PC-3 (cell line): ENCODE measurements around the gene ZNF622. TPM values are rescaled to one million over a fixed set of nuclear protein-coding genes. Genes with fewer than 3 reads are reported as not detected.

Source experiments
- ATAC-seq: fragments of 200-7000 bp; cut with Tn5 transposase; 2 replicates; pipeline ENCODE4 v1.9.1; 2020; ENCODE audit warnings: mild to moderate bottlenecking, moderate library complexity
- BruUV-seq: library from RNA; stranded (reverse); fragments of 400-500 nt; replicated peaks from 2 replicates; lab custom pipeline; 2021; lab: Mats Ljungman, UMichigan
- CTCF ChIA-PET: fragments of 300-600 bp; sonication (Branson Sonifier 250); formaldehyde crosslinking; loops from one replicate; lab custom pipeline; 2022; ENCODE audit warnings: antibody characterized with exemption; lab: Charles Lee
- POLR2A ChIA-PET: fragments of 300-600 bp; sonication (Branson Sonifier 250); formaldehyde crosslinking; loops from one replicate; lab custom pipeline; 2022; ENCODE audit warnings: antibody characterized with exemption; ENCODE audit not compliant: unreplicated experiment; lab: Charles Lee
- DNase-seq: peaks from one replicate; pipeline ENCODE4 v3.0.0-alpha.2; 2015
- H2AFZ ChIP-seq: fragments of 300-600 bp; sonication (generic); 2 replicates; pipeline ENCODE4 v1.6.0; 2016; ENCODE audit warnings: antibody characterized with exemption, low read length
- H3F3A ChIP-seq: fragments of 300-600 bp; sonication (generic); one replicate; pipeline ENCODE4 v1.6.0; 2017; ENCODE audit warnings: antibody characterized with exemption, low read length, control low read depth, mild to moderate bottlenecking; ENCODE audit not compliant: unreplicated experiment
- H3K27ac ChIP-seq: fragments of 300-600 bp; sonication (generic); 2 replicates; pipeline ENCODE4 v1.5.1; 2016; ENCODE audit warnings: mild to moderate bottlenecking, low read length
- H3K27me3 ChIP-seq: fragments of 300-600 bp; sonication (generic); 2 replicates; pipeline ENCODE4 v1.6.1; 2016; ENCODE audit warnings: low read length, mixed read lengths
- H3K36me3 ChIP-seq: fragments of 300-600 bp; sonication (generic); 2 replicates; pipeline ENCODE4 v1.6.1; 2016; ENCODE audit warnings: low read depth, mixed run types, low read length, mixed read lengths
- H3K4me1 ChIP-seq: fragments of 300-600 bp; sonication (generic); 2 replicates; pipeline ENCODE4 v1.5.1; 2016; ENCODE audit warnings: low read length; ENCODE audit not compliant: insufficient read depth
- H3K4me2 ChIP-seq: fragments of 300-600 bp; sonication (generic); 2 replicates; pipeline ENCODE4 v1.6.0; 2016; ENCODE audit warnings: low read length
- H3K4me3 ChIP-seq: fragments of 300-600 bp; sonication (generic); 2 replicates; pipeline ENCODE4 v1.5.1; 2016; ENCODE audit warnings: mild to moderate bottlenecking, low read length, mixed read lengths
- H3K79me2 ChIP-seq: fragments of 300-600 bp; sonication (generic); 2 replicates; pipeline ENCODE4 v1.6.1; 2017; ENCODE audit warnings: low read length, mixed read lengths
- H3K9ac ChIP-seq: fragments of 300-600 bp; sonication (generic); 2 replicates; pipeline ENCODE4 v1.6.0; 2016; ENCODE audit warnings: mild to moderate bottlenecking, low read length
- H3K9me2 ChIP-seq: fragments of 300-600 bp; sonication (generic); replicated peaks from 2 replicates; pipeline ENCODE4 v1.6.1; 2016; ENCODE audit warnings: mixed run types, low read length, mixed read lengths
- H3K9me3 ChIP-seq: fragments of 300-600 bp; sonication (generic); 2 replicates; pipeline ENCODE4 v1.6.1; 2016; ENCODE audit warnings: low read length, mixed read lengths
- H4K20me1 ChIP-seq: fragments of 300-600 bp; sonication (generic); 2 replicates; pipeline ENCODE4 v1.6.1; 2016; ENCODE audit warnings: low read length, mixed read lengths
- EZH2 ChIP-seq: fragments of 300-600 bp; sonication (generic); IDR thresholded peaks from one replicate; pipeline ENCODE4 v1.6.1; 2017; ENCODE audit warnings: antibody characterized with exemption, mild to moderate bottlenecking, low read length; ENCODE audit not compliant: unreplicated experiment
- EZH2phosphoT487 ChIP-seq: fragments of 300-600 bp; sonication (generic); IDR thresholded peaks from 2 replicates; pipeline ENCODE4 v1.6.1; 2018; ENCODE audit warnings: mild to moderate bottlenecking, antibody characterized with exemption, low read length, borderline replicate concordance
- intact Hi-C: fragments of 100-400 bp; cut with micrococcal nuclease; formaldehyde crosslinking; loops from 2 replicates; pipeline ENCODE4 v1.9.0; 2023
- total RNA-seq: library from RNA; depleted of rRNA; stranded (reverse); fragments of >200 nt; gene quantifications from 2 replicates; pipeline ENCODE4 v1.2.3, GENCODE V29; 2014
- TF ChIP-seq, protein P1 (sequence below): fragments of 300-600 bp; sonication (generic); conservative IDR thresholded peaks from 2 replicates; pipeline ENCODE4 v1.5.1; 2017; ENCODE audit warnings: antibody characterized with exemption, low read depth, mild to moderate bottlenecking, low read length

The ZNF622 gene
- total RNA-seq, 1 experiment from 2014 or later, result 76.9 TPM

- Histone ChIP-seq H3F3A (no peaks in the 10 kb centered on the region), H2AFZ (no peak overlapping the region), H3K9me2 (no peaks in the 10 kb centered on the region), H3K4me2 (no peak overlapping the region), H3K27me3 (no peaks in the 10 kb centered on the region), H3K4me3 (no peak overlapping the region), H3K9me3 (no peaks in the 10 kb centered on the region), H3K27ac (no peak overlapping the region), H3K36me3 (peaks cover 69% of the 10 kb centered on the region), H3K4me1 (peaks cover 32% of the 10 kb centered on the region), H4K20me1 (peaks cover 44% of the 10 kb centered on the region), H3K9ac (no peak overlapping the region), H3K79me2 (peaks cover 69% of the 10 kb centered on the region)
- intact Hi-C loops, result no loop called here
- no peak for ATAC-seq
- TF ChIP-seq EZH2phosphoT487, result no peak
- no peak for TF ChIP-seq EZH2
- TF ChIP-seq, protein P1, sequence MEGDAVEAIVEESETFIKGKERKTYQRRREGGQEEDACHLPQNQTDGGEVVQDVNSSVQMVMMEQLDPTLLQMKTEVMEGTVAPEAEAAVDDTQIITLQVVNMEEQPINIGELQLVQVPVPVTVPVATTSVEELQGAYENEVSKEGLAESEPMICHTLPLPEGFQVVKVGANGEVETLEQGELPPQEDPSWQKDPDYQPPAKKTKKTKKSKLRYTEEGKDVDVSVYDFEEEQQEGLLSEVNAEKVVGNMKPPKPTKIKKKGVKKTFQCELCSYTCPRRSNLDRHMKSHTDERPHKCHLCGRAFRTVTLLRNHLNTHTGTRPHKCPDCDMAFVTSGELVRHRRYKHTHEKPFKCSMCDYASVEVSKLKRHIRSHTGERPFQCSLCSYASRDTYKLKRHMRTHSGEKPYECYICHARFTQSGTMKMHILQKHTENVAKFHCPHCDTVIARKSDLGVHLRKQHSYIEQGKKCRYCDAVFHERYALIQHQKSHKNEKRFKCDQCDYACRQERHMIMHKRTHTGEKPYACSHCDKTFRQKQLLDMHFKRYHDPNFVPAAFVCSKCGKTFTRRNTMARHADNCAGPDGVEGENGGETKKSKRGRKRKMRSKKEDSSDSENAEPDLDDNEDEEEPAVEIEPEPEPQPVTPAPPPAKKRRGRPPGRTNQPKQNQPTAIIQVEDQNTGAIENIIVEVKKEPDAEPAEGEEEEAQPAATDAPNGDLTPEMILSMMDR, result no peak
- CTCF ChIA-PET, result no interaction called here
- no TSS peak for BruUV-seq
- POLR2A ChIA-PET, result no interaction called here
- DNase-seq, result no peak
Observed at GRCh38 chr5:16461026-16461425, 4.6 kb downstream of the ZNF622 start.

DNA sequence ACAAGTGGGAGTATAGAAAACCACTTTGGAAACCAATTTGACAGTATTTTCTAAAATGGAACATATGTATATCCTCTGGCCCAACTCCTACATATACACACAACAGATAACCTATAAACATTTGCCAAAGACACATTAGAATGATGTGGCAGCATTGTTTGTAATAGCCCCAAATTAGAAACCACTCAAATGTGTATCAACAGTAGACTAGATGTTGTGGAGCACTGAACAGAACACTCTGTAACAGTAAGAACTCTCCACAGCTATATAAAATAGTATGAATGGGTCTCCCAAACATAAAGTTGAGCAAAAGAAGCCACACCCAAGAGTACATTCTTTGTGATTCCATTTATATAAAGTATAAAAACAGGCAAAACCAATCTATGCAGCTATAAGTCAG, 6.1 kb downstream of the ZNF622 start:
- H3K9me2 ChIP-seq, result no peaks in the 10 kb centered on the region
- TF ChIP-seq EZH2 (no peak), EZH2phosphoT487 (no peak)
- TF ChIP-seq, protein P1, result no peak
- H3K4me3 ChIP-seq, result no peak overlapping the region
- no peaks in the 10 kb centered on the region for H3K27me3 ChIP-seq
- no peak overlapping the region for H3K4me2 ChIP-seq
- H3K9ac ChIP-seq, result no peak overlapping the region
- peaks cover 83% of the 10 kb centered on the region for H3K36me3 ChIP-seq
- peaks cover 69% of the 10 kb centered on the region for H3K79me2 ChIP-seq
- DNase-seq (no peak), ATAC-seq (no peak)
- CTCF ChIA-PET, result no interaction called here
- BruUV-seq, result no TSS peak
- intact Hi-C loops, result no loop called here
- no peak overlapping the region for H2AFZ ChIP-seq
- H4K20me1 ChIP-seq, result peaks cover 44% of the 10 kb centered on the region
- POLR2A ChIA-PET, result no interaction called here
- no peaks in the 10 kb centered on the region for H3F3A ChIP-seq
- no peak overlapping the region for H3K27ac ChIP-seq
- peaks cover 40% of the 10 kb centered on the region for H3K4me1 ChIP-seq
- no peaks in the 10 kb centered on the region for H3K9me3 ChIP-seq

GRCh38 chr5:16457853-16458252, 7.7 kb downstream of the ZNF622 start:
- no peak for ATAC-seq
- TF ChIP-seq, protein P1, result no peak
- no peak for TF ChIP-seq EZH2
- no peak for TF ChIP-seq EZH2phosphoT487
- intact Hi-C loops, result loop anchor here (2.0 kb wide), 1 partner anchor 297 kb away; no protein-coding TSS in a partner anchor
- Histone ChIP-seq H3K27ac (no peak overlapping the region), H3K9me2 (no peaks in the 10 kb centered on the region), H3K4me2 (no peak overlapping the region), H3K27me3 (no peaks in the 10 kb centered on the region), H3K4me1 (peaks cover 24% of the 10 kb centered on the region), H2AFZ (no peak overlapping the region), H4K20me1 (peaks cover 29% of the 10 kb centered on the region; the same call in 1 of the 2 replicates), H3K4me3 (no peak overlapping the region), H3K36me3 (peaks cover 84% of the 10 kb centered on the region), H3K9me3 (no peaks in the 10 kb centered on the region), H3K79me2 (peaks cover 64% of the 10 kb centered on the region), H3F3A (no peaks in the 10 kb centered on the region), H3K9ac (no peak overlapping the region)
- DNase-seq, result no peak
- ChIA-PET CTCF (interaction anchor here (0.7 kb wide), 1 partner anchor 1899 kb away, joined by 9 read pairs; no protein-coding TSS in a partner anchor), POLR2A (no interaction called here)
- no TSS peak for BruUV-seq
